NCI-H2107 (cell line): ENCODE measurements around the gene NDFIP2.
"Not testable (repeated sequence)": the region's sequence is repeated elsewhere in the genome, so short reads cannot be mapped to it uniquely, and the experiment has no call there.

ENCODE experiments used
- DNase-seq: peaks from one replicate; lab custom pipeline; 2025; lab: John Stamatoyannopoulos, UW

The NDFIP2 gene

DNA sequence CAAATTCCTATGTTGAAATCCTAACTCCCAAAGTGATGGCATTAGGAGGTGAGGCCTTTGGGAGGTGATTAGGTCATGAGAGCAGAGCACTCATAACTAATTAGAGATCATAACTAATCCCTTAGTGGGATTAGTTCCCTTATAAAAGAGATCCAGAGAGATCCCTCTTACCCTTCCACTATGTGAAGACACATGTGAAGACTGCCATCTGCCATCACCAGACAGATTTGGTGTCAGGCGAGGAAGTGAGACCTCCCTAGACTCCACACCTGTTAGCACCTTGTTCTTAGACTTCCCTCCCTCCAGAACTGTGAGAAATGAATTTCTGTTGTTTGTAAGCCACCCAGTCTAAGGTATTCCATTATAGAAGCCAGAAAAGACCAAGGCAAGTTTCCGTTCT, 112.2 kb downstream of the NDFIP2 start:
- no peak for DNase-seq

DNA sequence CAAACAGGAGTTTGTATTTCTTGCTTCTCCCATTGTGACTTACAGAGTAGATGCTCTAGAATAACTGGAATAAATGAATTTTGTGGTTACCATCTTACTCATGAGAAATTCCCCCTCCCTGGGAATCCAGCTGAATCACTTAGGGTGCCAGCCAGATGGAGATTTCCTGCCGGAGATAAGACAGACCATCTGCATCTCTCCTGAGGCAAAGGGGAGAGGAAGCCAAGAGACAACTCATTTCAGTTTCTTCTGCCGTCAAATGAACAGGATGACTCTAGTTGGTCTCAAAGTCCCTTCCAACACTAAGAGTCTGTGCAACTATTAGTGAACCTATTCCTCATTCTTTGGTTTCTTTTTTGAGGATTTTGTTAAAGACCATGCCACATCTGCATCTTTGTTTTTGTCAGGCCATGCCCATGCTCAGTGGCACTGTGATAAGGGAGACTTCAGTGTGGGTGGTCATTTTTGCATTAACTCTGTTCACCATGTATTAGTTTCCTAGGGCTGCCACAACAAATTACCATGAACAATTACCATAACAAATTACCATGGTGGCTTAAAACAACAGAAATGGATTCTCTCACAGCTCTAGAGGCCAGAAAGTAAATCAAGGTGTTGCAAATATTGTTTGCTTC, 112.8 kb downstream of the NDFIP2 start:
- no peak for DNase-seq

DNA sequence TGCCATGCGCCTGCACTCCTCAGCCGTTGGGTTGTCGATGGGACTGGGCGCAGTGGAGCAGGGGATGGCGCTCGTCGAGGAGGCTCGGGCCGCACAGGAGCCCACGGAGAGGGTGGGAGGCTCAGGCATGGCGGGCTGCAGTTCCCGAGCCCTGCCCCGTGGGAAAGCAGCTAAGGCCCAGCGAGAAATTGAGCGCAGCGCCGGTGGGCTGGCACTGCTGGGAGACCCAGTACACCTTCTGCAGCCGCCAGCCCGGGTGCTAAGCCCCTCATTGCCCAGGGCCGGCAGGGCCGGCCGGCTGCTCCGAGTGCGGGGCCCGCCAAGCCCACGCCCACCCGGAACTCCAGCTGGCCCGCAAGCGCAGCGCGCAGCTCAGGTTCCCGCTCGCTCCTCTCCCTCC, 119.2 kb downstream of the NDFIP2 start:
- DNase-seq, result not testable (repeated sequence)

DNA sequence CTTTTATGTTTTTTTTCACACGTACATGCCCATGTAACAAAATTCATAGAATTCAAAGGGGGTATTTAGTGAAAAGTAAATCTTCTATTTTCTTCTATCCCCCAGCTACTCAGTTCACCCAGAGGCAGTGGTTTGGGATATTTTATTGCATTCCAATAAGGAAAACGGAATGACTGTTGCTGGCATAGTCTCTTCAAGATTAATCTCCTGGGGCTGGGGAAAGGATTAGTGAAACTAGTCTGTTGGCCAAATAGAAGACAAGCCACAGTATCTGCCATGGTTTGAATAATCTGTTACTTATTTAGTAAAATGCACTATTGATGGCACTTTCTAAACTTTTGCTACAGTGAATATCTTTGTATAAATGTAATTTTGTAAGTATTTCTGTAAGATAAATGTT, 122.0 kb downstream of the NDFIP2 start:
- DNase-seq, result no peak

DNA sequence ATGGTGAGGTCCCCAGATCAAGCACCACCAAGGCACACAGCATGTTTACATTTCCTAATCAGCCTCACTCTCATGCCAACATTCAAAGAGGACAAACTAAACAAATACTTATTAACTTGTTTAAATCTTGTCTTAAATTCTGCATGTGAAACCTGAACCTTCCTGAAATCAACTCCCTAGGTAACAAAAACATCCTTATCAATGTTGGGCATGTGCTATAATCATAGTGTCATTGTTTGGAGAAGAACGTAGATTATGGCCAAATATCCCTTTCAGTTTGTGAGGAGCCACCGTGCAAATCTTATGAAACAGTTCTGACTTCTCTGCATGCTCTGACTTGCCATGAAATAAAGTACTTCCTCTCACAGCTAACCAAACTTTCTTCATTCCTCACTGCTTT, 123.8 kb downstream of the NDFIP2 start:
- DNase-seq, result no peak
